ENCODE results near the gene PRKAB2.

Gene PRKAB2

DNA sequence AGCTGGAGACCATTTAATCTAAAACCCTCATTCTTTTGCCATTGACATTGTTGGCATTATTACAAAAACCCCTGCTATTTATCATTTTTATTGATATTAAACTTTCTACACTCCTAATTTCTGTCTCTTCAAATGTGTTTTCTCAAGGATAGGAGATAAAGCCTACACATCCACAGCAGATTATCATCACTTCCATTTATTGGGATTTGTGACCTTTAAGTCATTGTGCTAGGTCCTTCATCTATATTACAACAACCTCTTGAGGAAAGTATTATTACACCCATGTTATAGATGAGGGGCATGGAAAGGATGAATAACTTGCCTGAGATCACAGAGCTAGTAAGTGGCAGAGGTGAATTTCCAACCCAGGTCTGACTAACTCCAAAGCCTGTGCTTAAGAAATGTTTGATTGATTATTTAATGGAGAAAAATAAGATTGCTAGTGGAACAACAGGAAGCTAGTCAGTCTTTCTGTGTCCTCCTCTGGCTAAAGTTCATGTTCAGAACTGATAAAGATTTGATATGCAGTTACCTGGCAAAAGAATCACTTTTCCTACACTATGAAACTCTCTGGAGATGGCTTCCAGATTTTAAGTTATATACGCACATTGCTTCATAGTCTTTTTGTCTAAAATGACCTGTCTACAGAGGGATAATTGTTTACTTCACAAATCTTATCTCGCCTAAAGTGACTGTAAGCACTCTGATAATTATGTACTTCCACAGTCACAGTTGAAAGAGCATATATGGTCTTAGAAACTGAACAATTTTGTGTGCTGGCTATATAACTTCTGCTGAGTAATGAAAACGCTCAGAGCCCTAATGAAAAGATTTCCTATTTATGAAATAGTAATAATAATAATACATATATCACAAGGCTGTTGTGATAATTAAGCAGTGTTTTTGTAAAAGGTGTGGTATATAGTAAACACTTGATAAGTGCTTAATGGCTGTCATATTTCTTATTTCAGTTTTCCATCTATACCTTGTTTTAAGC, 37.9 kb upstream of the PRKAB2 start:
- H3K36me3 ChIP-seq, result no peaks in the 10 kb centered on the region
- no peak for DNase-seq
- H3K4me1 ChIP-seq, result no peaks in the 10 kb centered on the region
- H3K27me3 ChIP-seq, result no peaks in the 10 kb centered on the region; the same call in 1 of the 2 replicates
- no peaks in the 10 kb centered on the region for H3K9me3 ChIP-seq
- H3K4me3 ChIP-seq (ENCODE audit: low read depth, low read length), result no peak overlapping the region
- TF ChIP-seq, protein P1, sequence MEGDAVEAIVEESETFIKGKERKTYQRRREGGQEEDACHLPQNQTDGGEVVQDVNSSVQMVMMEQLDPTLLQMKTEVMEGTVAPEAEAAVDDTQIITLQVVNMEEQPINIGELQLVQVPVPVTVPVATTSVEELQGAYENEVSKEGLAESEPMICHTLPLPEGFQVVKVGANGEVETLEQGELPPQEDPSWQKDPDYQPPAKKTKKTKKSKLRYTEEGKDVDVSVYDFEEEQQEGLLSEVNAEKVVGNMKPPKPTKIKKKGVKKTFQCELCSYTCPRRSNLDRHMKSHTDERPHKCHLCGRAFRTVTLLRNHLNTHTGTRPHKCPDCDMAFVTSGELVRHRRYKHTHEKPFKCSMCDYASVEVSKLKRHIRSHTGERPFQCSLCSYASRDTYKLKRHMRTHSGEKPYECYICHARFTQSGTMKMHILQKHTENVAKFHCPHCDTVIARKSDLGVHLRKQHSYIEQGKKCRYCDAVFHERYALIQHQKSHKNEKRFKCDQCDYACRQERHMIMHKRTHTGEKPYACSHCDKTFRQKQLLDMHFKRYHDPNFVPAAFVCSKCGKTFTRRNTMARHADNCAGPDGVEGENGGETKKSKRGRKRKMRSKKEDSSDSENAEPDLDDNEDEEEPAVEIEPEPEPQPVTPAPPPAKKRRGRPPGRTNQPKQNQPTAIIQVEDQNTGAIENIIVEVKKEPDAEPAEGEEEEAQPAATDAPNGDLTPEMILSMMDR (IDR thresholded peaks at IDR 0.05; ENCODE audit: low read depth, low read length), result no peak

DNA sequence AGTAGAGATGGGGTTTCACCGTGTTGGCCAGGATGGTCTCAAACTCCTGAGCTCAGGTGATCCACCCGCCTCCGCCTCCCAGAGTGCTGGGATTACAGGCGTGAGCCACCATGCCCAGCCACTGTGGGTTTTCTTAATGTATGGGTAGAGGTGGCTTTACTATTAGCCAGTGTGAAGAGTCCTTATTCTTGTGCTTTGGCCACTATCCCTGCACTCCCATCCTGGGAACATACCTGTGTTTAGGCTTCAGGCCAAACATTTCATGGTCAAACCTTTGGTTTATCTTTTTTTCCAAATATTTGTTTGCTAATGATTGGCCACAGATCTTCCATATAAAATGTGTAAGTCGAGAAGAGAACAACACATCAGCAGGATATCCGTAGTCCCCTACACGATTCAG, 36.3 kb upstream of the PRKAB2 start:
- TF ChIP-seq, protein P1 (IDR thresholded peaks at IDR 0.05; ENCODE audit: low read depth, low read length), result no peak
- no peak for DNase-seq

DNA sequence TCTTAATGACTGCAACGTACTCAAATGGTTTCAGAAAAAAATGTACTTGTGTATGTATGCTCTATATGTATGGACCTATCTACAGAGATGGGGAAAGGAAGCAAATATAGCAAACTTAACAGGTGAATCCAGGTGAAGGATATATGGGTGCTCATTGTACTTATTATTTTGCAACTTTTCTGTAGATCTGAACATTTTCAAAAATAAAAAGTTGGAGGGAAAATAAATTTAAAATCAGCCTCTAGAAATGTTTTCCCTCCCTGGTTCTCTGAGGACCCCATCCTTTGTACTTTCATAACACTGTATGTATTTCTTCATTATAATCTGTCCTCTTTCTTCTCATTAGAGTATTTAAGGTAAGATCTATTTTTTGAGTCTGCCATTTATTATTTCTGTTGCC, 34.9 kb upstream of the PRKAB2 start:
- no peak for DNase-seq
- TF ChIP-seq, protein P1 (IDR thresholded peaks at IDR 0.05; ENCODE audit: low read depth, low read length), result no peak
- Histone ChIP-seq H3K4me3 (ENCODE audit: low read depth, low read length) (no peak overlapping the region), H3K36me3 (no peaks in the 10 kb centered on the region), H3K4me1 (no peaks in the 10 kb centered on the region), H3K27me3 (no peaks in the 10 kb centered on the region), H3K9me3 (no peaks in the 10 kb centered on the region)

More for the DNA sequence above, 36.3 kb upstream of the PRKAB2 start:
- Histone ChIP-seq H3K9me3 (no peaks in the 10 kb centered on the region), H3K4me1 (no peaks in the 10 kb centered on the region), H3K4me3 (ENCODE audit: low read depth, low read length) (no peak overlapping the region), H3K36me3 (no peaks in the 10 kb centered on the region), H3K27me3 (no peaks in the 10 kb centered on the region)

DNA sequence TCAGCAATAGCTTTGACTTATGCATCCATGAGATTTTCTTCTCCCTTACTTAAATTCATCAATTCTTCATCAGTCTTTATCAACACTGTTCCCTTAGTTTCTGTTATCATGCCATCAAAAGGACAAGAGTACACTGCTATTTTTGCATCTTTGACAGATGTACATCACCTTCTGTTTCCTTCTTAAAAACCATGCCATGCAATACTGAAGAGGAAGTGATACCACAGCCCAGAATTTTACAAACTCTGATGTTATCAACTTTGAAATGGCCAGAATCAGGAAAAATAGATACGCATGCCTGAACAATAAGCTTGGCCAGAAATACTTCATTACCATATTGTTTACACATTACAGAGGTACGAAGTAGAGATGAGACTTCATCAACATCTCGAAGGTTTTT, 31.8 kb upstream of the PRKAB2 start:
- Histone ChIP-seq H3K9me3 (no peaks in the 10 kb centered on the region), H3K4me3 (ENCODE audit: low read depth, low read length) (no peak overlapping the region), H3K36me3 (no peaks in the 10 kb centered on the region), H3K27me3 (peaks cover 8% of the 10 kb centered on the region), H3K4me1 (no peaks in the 10 kb centered on the region)
- TF ChIP-seq, protein P1 (IDR thresholded peaks at IDR 0.05; ENCODE audit: low read depth, low read length), result no peak
- no peak for DNase-seq

- Histone ChIP-seq H3K9me3 (no peaks in the 10 kb centered on the region), H3K36me3 (no peaks in the 10 kb centered on the region), H3K4me3 (ENCODE audit: low read depth, low read length) (no peak overlapping the region), H3K4me1 (no peaks in the 10 kb centered on the region), H3K27me3 (peaks cover 10% of the 10 kb centered on the region)
- no peak for DNase-seq
- TF ChIP-seq, protein P1 (IDR thresholded peaks at IDR 0.05; ENCODE audit: low read depth, low read length), result no peak
Observed at GRCh38 chr1:147202576-147202975, 30.3 kb upstream of the PRKAB2 start.

- TF ChIP-seq, protein P1 (IDR thresholded peaks at IDR 0.05; ENCODE audit: low read depth, low read length), result no peak
- Histone ChIP-seq H3K27me3 (peaks cover 10% of the 10 kb centered on the region), H3K36me3 (no peaks in the 10 kb centered on the region), H3K4me1 (no peaks in the 10 kb centered on the region), H3K9me3 (no peaks in the 10 kb centered on the region), H3K4me3 (ENCODE audit: low read depth, low read length) (no peak overlapping the region)
- no peak for DNase-seq
Observed at GRCh38 chr1:147201786-147202185, 29.5 kb upstream of the PRKAB2 start.
